Raji (cell line): ENCODE results near the gene AOPEP.

Experiments
- POLR2A ChIP-seq: IDR thresholded peaks from 2 replicates; pipeline ENCODE4 v1.6.1; 2011; ENCODE audit warnings: low read depth, low read length, control low read depth; ENCODE audit not compliant: insufficient read depth

The AOPEP gene

DNA sequence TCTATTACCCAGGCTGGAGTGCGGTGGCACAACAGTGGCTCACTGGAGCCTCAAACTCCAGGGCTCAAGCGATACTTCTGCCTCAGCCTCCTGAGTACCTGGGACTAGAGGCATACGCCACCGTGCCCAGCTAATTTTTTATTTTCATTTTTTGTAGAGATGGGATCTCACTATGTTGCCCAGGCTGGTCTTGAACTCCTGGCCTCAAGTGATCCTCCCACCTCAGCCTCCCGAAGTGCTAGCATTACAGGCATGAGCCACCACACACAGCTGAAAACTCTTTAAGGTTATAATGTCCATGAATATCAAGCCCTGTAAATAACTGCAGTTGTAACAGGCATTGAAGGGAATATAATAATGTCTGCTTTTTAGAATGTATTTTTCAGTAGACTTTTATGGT, 271.2 kb downstream of the AOPEP start:
- TF ChIP-seq POLR2A, result no peak

DNA sequence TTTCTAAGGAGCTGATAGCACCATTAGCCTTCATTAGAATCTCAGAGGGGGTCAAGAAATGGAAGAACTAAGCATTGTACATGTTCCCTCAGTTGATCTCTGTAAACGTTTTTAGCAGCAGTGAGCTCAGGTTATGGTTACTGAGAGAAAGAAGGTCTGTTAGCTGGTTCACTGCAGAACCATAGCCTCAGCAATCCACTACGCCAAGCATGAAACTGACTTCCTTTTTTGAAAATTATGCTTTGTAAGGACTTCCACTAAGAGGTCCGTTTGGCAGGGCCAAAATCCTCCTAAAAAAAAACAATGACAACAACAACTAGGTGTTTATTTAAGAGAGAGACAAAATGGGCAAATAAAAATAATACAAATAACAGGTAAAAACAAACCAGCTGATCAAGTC, 273.3 kb downstream of the AOPEP start:
- TF ChIP-seq POLR2A, result no peak

DNA sequence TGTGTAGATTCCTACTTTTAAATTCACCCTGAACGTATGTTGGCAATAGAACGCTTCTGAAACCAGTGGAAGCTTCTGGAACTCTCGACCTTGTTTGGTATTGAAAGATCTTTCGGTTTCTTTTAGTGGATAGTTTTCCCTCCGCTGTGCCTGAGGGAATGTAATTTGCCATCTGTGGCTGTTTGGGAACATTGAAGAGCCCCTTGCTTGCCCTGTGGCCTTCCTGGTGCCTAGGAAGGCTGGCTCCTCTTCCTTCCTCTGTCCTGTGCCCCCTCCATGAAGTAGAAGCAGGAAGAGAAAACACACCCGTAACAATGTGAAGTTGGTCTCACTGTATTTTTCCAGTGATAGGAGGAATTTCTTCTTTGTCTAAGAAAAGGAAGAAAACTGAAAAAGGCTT, 274.3 kb downstream of the AOPEP start:
- TF ChIP-seq POLR2A, result no peak

DNA sequence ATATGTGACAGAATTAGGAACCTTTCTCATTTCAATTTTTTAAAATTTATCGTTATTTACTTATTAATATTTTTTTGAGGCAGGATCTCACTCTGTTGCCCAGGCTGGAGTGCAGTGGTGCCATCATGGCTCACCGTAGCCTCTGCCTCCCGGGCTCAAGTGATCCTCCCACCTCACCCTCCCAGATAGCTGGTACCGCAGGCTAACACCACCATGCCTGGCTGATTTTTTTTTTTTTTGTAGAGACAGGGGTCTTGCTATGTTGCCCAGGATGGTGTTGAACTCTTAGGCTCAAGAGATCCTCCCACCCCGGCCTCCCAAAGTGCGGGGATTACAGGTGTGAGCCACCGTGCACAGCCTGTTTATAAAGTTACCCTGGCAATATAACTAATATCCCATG, 275.2 kb downstream of the AOPEP start:
- no peak for TF ChIP-seq POLR2A

DNA sequence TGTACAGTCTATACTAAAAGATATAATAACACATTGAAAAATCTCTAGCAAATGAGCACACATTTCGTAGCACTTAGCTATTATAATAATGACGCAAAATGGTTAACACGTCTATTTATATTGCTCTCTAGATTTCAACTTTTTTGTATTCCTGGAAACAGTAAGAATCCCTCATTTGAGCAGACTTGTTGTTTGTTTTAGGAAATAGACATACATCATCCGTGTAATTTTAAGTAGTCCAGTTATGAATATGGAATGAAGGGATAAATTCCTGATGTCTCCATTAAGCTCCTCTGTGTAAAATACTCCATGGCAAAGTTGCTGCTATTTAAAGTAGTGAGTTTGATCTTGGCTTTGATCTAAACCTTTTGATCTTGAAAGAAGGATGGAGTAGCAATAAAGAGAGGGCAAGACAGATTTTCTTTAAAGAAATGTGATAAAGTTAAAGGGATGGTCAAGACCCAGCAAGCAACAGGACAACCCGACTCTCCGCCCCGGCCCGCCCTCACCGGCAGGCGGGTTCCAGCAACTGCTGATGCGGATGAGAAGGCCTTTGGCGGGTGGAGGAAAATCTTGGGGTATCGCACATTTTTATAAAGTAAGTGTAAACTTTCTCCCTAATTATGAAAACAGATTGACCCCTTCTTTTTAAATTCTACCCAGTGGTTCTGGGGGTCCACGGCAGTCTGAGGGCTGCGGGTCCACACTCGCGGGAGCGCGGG, 277.4 kb downstream of the AOPEP start:
- no peak for TF ChIP-seq POLR2A

DNA sequence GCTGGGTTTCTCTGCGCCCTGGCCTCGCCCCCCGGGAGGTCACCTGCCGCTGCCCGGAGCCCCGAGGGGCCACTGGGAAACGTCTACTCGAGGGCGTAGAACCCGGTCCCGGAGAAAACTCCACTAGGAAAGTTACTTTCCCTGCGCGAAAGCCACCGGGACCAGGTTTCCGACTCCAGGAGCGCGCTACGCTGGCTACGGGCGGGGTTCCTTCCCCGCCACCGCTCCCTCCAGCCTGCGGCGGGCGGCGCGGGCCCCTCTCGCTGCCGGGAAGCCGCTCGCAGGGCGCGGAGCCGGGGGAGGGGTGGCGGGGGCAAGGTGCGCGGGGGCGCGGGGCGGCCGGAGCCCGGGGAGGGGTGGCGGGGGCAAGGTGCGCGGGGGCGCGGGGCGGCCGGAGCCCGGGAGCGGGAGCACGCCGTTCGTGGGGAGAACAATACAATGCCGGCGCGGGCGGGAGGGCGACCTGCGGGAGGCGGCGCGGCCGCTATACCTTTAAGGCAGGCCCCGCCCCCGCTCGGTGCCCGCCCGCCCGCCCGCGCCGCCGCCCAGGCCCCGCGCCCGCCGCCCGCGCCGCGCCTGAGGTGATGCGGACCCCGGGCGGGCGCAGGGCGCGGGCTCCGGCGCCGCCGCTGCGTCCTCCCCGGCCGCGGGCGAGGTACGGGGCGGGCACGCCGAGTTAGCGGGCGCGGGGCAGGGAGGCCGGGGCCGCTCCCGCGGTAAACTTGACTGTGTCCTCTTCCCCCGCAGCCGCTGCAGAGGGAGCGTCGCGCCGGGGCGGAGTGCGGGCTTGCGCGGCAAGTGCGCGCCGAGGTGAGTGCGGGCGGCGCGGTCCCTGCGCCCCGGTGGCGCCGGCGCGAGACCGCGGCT, 278.1 kb downstream of the AOPEP start:
- no peak for TF ChIP-seq POLR2A

DNA sequence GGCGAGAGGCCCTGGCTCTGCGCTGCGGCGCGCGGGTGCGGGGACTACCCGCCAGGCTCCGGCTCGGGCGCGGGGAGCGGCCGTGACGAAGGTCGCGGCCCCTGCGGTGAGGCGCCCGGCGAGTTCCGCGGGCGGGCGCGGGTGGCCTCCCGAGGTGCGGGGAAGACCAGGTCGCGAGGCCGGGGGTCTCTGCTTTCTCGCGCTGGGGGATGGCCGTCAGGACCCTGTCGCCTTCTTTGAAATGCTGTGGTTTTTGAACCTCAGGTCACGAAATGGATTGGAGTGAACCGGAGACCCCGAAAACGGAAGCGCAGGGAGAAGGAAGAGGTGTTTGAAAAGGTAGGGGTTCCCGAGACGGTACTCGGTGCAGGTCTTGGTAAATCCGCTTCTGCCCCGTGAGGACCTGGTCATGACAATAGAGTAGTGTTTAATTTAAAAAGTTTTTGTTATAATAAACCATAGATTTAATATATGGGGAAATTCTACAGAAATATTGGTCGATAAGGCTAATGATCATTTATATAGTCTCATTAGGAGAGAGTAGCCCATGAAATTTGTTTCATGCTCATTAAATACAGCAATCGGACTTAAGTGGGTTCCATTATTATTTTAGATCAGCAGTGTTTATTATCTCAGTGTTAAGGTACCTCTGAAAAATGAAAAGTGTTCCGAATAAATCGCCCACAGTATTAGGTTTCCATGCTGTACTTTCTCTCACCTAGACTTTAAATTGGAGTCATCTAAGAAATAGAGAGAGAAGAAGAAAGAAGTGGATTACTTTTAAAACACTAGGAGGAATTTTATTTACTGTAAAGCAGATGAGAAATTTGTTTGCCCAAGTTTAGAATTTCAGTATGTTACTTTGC, 279.0 kb downstream of the AOPEP start:
- TF ChIP-seq POLR2A, result no peak

DNA sequence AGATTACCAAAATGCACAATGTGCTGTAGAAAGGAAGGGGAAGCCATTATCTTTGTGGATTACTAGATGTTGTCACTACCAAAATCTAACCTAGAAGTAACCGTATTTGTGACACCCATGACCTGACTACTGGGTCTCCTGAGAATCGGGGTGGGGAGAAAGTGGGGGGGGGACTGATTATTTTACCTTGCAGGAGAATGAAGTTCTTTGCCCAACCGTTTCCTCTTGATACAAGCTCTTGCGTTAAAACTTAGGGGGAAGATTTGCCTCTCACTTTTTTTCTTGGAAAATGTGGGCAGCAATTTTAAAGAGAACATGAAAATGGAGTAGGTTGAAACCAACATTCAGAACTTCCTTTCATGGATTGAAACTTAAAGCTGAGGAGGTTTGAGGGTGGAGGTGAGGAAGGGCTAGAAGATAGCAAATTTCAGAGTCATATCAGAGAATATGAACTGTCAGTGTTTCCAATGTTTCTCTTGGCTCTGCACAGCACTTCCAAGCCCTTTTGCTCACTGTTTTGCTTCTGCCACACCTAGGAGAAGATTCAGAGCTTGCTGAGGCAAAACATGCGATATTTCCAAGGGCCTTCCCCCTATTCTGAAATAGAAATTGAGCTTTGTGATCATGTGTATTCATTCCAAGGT, 280.8 kb downstream of the AOPEP start:
- TF ChIP-seq POLR2A, result no peak

DNA sequence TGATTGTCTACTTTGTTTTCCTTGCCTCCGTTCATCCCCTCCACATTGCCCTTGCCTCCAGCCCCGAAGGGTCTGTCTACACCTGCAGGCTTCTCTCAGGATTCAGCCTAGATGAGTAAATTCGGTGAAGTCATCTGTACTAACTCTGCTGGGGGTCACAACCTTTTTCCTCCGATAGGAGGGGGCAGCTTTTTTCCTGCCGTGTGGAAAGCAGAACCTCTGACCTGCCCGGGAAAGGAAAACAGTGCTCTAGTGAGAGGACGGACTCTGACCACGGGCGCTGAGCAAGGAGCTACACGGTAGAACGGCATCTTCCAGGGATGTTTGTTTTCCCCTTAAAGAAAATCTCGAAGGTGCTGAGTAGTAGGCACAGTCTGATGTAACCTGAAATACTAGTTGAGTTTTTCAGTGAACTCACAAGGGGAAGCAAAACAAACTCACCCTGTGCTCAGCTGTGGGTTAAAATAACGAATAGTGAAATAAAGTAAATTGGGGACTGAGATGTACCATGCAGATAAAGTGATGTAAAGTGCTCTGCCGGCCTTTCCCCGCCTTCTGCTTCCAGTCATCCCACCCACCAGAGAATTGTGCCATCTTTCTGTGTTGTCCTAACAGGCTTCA, 281.8 kb downstream of the AOPEP start:
- TF ChIP-seq POLR2A, result no peak

DNA sequence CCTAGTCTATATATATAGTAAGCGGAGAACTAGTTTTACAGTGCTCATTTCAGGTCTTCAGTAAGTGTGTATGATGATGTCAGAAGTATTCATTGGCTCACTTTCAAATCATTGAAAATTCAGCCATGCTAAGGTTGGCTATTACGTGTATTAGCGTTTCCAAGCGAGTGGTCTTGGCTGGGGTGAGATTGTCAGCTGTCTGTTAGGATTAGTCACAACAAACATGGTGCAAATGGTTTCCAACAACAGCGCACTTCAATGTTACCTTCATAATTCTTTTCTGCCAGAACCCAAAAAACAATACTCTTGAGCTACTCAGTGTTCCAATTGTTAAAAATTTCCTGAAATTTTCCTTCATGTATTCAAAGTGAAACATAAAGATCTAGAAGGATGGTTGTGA, 283.0 kb downstream of the AOPEP start:
- TF ChIP-seq POLR2A, result no peak

DNA sequence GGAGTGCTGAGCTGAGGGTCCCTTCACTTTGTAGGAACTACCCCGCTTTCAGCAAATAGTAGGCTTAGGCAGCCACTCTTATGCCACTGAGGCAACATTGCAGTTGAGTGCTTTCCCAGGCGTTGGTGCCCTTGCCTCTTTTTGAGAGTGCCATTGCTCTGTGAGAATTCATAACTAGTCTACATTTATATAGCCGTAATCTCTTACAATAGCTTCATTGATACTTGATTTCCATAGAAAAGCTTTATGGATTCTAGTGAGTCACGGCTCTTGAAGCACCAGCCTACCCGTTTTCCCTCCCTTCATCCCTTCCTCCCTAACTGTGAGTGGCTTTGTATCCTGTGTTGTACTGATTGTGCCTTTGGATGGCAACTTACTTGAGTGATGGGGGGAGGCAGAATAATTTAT, 283.9 kb downstream of the AOPEP start:
- no peak for TF ChIP-seq POLR2A

DNA sequence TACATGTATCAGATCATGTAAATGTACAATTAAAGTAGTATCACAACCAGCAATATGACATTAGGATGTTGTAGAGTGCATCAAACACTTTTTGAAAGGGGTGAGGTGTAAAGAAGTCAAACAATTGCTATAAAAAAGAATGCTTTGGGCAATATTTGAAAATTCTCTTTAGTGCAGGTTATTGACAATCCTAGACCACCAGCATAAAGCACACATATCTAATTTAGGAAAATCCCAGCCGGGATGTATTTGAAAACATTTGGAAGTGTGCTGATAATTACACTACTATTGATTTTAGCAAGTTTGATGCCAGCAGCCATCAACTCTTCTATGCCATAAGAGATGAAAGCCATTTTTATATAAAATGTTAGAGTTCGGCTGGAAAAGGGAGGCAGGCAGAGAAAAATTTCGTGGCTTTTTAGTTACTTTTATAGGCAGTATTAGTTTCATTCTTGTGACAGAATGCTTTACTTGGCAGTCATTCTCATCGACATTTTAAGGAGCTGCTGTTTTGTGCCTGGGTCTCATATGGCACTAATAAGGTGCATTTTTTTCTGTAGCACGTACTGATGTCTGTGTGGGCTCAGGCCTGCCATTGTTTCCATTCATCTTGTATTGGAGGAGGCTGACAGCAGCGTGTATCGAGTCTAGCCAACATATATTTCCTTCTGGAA, 285.7 kb downstream of the AOPEP start:
- no peak for TF ChIP-seq POLR2A

DNA sequence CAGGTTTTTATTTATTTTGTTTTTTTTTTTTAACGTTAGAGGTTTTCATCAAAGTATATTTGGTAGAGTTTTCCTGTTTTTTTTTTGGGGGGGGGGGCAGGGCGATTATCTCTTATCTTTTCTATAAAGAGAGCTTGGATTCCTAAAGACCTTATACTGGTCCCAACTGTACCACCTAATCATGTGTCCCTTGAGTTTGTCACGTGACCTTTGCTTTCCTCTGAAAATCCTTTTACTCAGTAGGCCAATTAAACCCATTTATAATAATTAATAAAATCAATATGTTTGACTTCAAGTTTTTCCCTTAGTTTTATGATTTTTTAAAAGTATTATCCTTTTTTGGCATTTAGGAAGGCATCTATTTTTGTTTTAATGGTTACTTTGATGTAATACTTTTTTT, 286.4 kb downstream of the AOPEP start:
- no peak for TF ChIP-seq POLR2A

DNA sequence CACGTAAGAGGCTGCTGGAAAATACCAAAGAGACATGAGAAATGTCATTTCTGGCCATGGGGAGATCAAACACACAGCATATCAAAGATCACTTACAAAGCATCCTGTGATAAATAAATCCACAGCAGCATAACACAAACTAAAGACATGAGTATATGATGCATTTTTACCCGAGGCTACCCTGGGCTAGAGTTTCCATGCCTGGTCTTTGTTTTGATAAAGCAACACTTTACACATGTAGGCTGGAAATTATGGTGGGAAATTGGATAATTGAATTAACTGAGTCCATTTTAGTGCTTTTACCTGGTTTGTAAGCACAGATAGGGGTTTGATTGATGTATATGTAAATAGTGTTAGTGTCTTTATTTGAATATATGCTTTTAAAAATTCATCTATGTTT, 288.4 kb downstream of the AOPEP start:
- TF ChIP-seq POLR2A, result no peak

DNA sequence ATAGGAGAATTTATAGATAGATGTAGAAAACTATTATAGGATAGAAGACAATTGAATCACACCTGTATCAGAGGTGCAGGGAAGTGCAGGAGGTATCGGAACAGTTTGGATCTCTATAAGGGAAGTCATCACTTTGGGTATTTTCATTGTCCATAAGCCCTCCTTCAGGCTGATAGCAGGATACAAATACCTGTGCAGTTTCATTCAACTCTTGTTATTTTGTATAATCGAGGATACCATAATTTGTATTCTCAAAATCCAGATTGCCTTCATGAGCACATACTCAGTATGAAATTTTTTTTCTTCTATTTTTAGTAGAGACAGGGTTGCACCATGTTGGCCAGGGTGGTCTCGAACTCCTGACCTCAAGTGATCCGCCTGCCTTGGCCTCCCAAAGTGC, 289.1 kb downstream of the AOPEP start:
- TF ChIP-seq POLR2A, result no peak

DNA sequence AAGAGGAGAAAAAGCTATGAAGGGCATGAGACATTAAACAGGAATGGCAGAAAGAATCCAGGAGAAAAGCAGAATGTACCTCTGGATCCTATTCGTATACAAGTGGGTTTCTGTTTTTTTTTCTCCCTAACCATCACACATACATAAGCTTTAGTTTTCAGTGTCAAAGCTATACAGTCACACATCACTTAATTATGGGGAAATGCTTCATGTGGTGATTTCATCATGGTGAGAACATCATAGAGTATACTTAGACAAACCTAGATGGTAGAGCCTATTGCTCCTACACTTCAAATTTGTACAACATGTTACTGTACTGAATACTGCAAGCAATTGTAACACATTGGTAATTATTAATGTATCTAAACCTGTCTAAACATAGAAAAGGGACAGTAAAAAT, 290.6 kb downstream of the AOPEP start:
- TF ChIP-seq POLR2A, result no peak
